Type B pancreatic cell (in vitro differentiated cells): Measurements from ENCODE around the gene TBC1D1. TPM values are rescaled to one million over a fixed set of nuclear protein-coding genes. Genes with fewer than 3 reads are reported as not detected.

Experiments
- DNase-seq: peaks from one replicate; pipeline ENCODE4 v3.0.0; 2021; ENCODE audit warnings: mixed read lengths; ENCODE audit not compliant: unreplicated experiment; ENCODE audit errors: extremely low spot score
- H3K27ac Mint-ChIP-seq: 2 replicates; pipeline ENCODE4 v1.8.0; 2021; ENCODE audit warnings: mild to moderate bottlenecking, mixed read lengths
- H3K27me3 Mint-ChIP-seq: 2 replicates; pipeline ENCODE4 v1.8.0; 2021; ENCODE audit warnings: mixed read lengths
- H3K36me3 Mint-ChIP-seq: 2 replicates; pipeline ENCODE4 v1.8.0; 2021; ENCODE audit warnings: mixed read lengths
- H3K4me1 Mint-ChIP-seq: one replicate; pipeline ENCODE4 v1.8.0; 2021; ENCODE audit warnings: mixed read lengths; ENCODE audit not compliant: unreplicated experiment
- H3K4me3 Mint-ChIP-seq: 2 replicates; pipeline ENCODE4 v1.8.0; 2021; ENCODE audit warnings: mild to moderate bottlenecking, mixed read lengths
- H3K9me3 Mint-ChIP-seq: 2 replicates; pipeline ENCODE4 v1.8.0; 2021; ENCODE audit warnings: mixed read lengths
- total RNA-seq: library from RNA; stranded (reverse); gene quantifications from 2 replicates; pipeline ENCODE4 v1.2.1, GENCODE V29; 2021; ENCODE audit warnings: low replicate concordance
- TF ChIP-seq, protein P1 (sequence below): fragments of 200-600 bp; sonication (generic); conservative IDR thresholded peaks from 2 replicates; pipeline ENCODE4 v1.5.0; 2021; ENCODE audit warnings: antibody characterized with exemption, mild to moderate bottlenecking

Gene TBC1D1
- total RNA-seq, 1 donor from 2014 or later = 110 TPM

DNA sequence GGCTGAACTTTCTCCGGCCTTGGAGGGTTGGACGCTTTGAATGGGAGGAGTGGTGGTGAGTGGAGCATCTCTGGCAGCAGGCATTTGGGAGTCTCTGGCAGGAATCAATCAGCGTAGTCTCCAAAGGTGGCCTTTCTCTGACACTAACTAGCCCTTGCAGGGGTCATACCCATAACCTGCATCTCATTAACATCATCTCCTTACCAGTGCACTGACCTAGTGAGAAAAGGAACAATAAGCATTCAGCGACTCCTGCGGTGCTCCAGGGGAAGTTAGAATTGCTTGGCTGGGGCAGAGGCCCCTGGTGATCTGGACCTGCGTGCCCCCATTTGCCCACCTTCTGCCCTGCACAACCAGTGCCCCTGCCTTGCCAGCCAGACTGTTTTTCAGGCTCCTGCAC, 231.2 kb downstream of the TBC1D1 start:
- Mint-ChIP-seq H3K4me3 (peak overlapping the region; percentile 35), H3K9me3 (no peaks in the 10 kb centered on the region), H3K27ac (no peak overlapping the region), H3K27me3 (no peaks in the 10 kb centered on the region), H3K36me3 (peaks cover 39% of the 10 kb centered on the region), H3K4me1 (peaks cover 39% of the 10 kb centered on the region)
- TF ChIP-seq, protein P1, sequence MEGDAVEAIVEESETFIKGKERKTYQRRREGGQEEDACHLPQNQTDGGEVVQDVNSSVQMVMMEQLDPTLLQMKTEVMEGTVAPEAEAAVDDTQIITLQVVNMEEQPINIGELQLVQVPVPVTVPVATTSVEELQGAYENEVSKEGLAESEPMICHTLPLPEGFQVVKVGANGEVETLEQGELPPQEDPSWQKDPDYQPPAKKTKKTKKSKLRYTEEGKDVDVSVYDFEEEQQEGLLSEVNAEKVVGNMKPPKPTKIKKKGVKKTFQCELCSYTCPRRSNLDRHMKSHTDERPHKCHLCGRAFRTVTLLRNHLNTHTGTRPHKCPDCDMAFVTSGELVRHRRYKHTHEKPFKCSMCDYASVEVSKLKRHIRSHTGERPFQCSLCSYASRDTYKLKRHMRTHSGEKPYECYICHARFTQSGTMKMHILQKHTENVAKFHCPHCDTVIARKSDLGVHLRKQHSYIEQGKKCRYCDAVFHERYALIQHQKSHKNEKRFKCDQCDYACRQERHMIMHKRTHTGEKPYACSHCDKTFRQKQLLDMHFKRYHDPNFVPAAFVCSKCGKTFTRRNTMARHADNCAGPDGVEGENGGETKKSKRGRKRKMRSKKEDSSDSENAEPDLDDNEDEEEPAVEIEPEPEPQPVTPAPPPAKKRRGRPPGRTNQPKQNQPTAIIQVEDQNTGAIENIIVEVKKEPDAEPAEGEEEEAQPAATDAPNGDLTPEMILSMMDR = no peak
- DNase-seq = no peak

- DNase-seq = no peak
- H3K27ac Mint-ChIP-seq = no peak overlapping the region
- TF ChIP-seq, protein P1 = no peak
- no peaks in the 10 kb centered on the region for H3K9me3 Mint-ChIP-seq
- no peak overlapping the region for H3K4me3 Mint-ChIP-seq
- H3K36me3 Mint-ChIP-seq = peaks cover 33% of the 10 kb centered on the region
- H3K27me3 Mint-ChIP-seq = no peaks in the 10 kb centered on the region
- peaks cover 43% of the 10 kb centered on the region for H3K4me1 Mint-ChIP-seq
Measured at GRCh38 chr4:38123555-38123954, 232.7 kb downstream of the TBC1D1 start.

DNA sequence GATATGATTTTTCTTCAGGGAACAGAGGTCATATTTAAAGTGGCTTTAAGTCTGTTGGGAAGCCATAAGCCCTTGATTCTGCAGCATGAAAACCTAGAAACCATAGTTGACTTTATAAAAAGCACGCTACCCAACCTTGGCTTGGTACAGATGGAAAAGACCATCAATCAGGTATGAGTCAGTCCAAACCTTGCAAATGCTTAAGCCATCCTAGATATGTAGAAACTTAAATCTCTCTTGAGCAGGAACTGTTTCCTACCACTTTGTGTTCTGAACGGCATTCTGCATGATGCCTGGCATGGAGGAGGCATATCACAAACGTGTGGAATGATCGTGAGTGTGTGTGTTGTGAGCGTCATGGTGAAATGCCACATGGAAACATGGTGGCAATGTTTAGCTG, 234.1 kb downstream of the TBC1D1 start:
- no peak for DNase-seq
- Mint-ChIP-seq H3K9me3 (no peaks in the 10 kb centered on the region), H3K27ac (no peak overlapping the region), H3K36me3 (peaks cover 40% of the 10 kb centered on the region), H3K4me3 (no peak overlapping the region), H3K27me3 (no peaks in the 10 kb centered on the region), H3K4me1 (peaks cover 41% of the 10 kb centered on the region)
- TF ChIP-seq, protein P1 = no peak

GRCh38 chr4:38125816-38126215, 234.9 kb downstream of the TBC1D1 start:
- H3K36me3 Mint-ChIP-seq = peaks cover 40% of the 10 kb centered on the region
- H3K4me1 Mint-ChIP-seq = peaks cover 39% of the 10 kb centered on the region
- H3K4me3 Mint-ChIP-seq = no peak overlapping the region
- H3K27me3 Mint-ChIP-seq = no peaks in the 10 kb centered on the region
- H3K27ac Mint-ChIP-seq = no peak overlapping the region
- TF ChIP-seq, protein P1 = no peak
- H3K9me3 Mint-ChIP-seq = no peaks in the 10 kb centered on the region
- no peak for DNase-seq

DNA sequence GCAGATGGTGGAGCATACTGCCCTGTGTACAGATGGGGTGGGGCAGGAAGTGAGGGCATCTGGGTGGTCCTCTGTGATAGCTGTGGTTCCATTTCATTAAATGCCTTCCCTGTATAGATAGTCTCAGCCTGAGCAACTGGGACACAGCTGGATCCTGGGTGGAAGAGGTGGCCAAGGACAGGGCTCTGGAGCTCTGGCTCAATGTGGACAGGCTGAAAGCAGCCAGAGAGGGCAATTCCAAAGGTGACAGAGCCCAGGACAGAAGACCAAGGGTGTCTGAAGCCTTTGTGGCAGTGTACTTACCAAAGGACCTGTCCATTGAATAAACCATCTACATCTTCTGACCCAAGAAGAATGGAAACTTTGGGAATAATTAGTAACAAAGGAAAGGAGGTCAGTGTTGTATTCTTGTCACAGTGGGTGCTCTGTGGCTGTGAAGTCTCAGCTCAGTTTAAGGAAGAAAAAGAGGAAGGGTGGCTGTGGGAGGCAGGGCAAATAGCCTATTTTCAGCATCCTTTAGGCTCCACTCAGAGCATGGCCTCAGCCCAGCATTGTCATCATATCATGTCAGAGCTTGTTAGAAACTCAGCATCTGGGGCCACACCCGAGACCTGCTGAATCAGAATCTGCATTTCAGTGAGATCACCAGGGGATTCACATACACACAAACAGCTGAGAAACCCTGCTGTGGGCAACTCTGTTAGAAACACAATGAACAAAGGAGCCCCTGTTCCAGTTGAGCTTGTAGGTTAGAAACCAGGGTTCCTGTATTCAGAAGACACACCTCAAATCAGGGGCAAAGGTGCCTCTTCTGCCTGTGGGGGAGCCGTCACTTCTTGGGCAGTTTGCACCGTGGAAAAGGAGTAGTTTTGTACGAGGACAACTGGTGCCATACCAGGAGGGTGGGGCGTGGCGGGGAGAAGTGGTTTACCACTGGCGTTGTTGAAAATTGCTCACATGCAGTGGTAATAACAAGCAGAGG, 237.9 kb downstream of the TBC1D1 start:
- TF ChIP-seq, protein P1 = no peak
- H3K9me3 Mint-ChIP-seq = no peaks in the 10 kb centered on the region
- DNase-seq = no peak
- peaks cover 47% of the 10 kb centered on the region for H3K36me3 Mint-ChIP-seq
- peak overlapping the region; percentile 43 for H3K4me3 Mint-ChIP-seq
- H3K27me3 Mint-ChIP-seq = no peaks in the 10 kb centered on the region
- peak overlapping the region; percentile 86 for H3K27ac Mint-ChIP-seq
- H3K4me1 Mint-ChIP-seq = peaks cover 49% of the 10 kb centered on the region
